Smooth muscle cell (in vitro differentiated cells): ENCODE results near the gene KRT26. TPM values are rescaled to one million over a fixed set of nuclear protein-coding genes. Genes with fewer than 3 reads are reported as not detected.

Experiments used
- DNase-seq: peaks from one replicate; lab custom pipeline; 2025; ENCODE audit not compliant: unreplicated experiment; lab: John Stamatoyannopoulos, UW
- H2AFZ ChIP-seq: fragments of 200-600 bp; sonication (generic); 2 replicates; pipeline ENCODE4 v1.6.0; 2016; ENCODE audit warnings: antibody characterized with exemption, low read depth, mild to moderate bottlenecking
- H3F3A ChIP-seq: fragments of 200-600 bp; sonication (generic); 2 replicates; pipeline ENCODE4 v1.6.0; 2017; ENCODE audit warnings: antibody characterized with exemption, low read depth
- H3K27ac ChIP-seq: fragments of 200-600 bp; sonication (generic); 2 replicates; pipeline ENCODE4 v1.5.1; 2016; ENCODE audit warnings: low read depth, mild to moderate bottlenecking
- H3K27me3 ChIP-seq: fragments of 200-600 bp; sonication (generic); 2 replicates; pipeline ENCODE4 v1.6.1; 2016; ENCODE audit warnings: low read depth, mild to moderate bottlenecking
- H3K36me3 ChIP-seq: fragments of 200-600 bp; sonication (generic); 2 replicates; pipeline ENCODE4 v1.5.1; 2016; ENCODE audit warnings: low read depth
- H3K4me1 ChIP-seq: fragments of 200-600 bp; sonication (generic); 2 replicates; pipeline ENCODE4 v1.5.1; 2016; ENCODE audit warnings: low read depth
- H3K4me2 ChIP-seq: fragments of 200-600 bp; sonication (generic); 2 replicates; pipeline ENCODE4 v1.6.0; 2016; ENCODE audit warnings: mild to moderate bottlenecking
- H3K4me3 ChIP-seq: fragments of 200-600 bp; sonication (generic); 2 replicates; pipeline ENCODE4 v1.5.1; 2016; ENCODE audit warnings: mild to moderate bottlenecking
- H3K79me2 ChIP-seq: fragments of 200-600 bp; sonication (generic); 2 replicates; pipeline ENCODE4 v1.6.0; 2016; ENCODE audit warnings: low read depth, mild to moderate bottlenecking
- H3K9ac ChIP-seq: fragments of 200-600 bp; sonication (generic); 2 replicates; pipeline ENCODE4 v1.6.0; 2016; ENCODE audit warnings: low read depth
- H3K9me3 ChIP-seq: fragments of 200-600 bp; sonication (generic); replicated peaks from 2 replicates; pipeline ENCODE4 v1.5.1; 2016; ENCODE audit warnings: low read depth
- H4K20me1 ChIP-seq: fragments of 200-600 bp; sonication (generic); 2 replicates; pipeline ENCODE4 v1.6.0; 2016; ENCODE audit warnings: low read depth
- WGBS: methylation state at CpG from one replicate; pipeline ENCODE4 v1.1.7; 2016; ENCODE audit warnings: low lambda C conversion rate; 5-methylcytosine and 5-hydroxymethylcytosine counted together
- polyA plus RNA-seq: library from polyadenylated mRNA; unstranded; fragments of >200 nt; fragmentation: Nextera tagmentation; extraction: Ambion mirVana; gene quantifications from 2 replicates; pipeline ENCODE4 v1.2.1, GENCODE V29; 2016
- total RNA-seq: library from RNA; depleted of rRNA; stranded (reverse); fragments of >200 nt; gene quantifications from 2 replicates; pipeline ENCODE4 v1.2.3, GENCODE V29; 2014
- TF ChIP-seq, protein P1 (sequence below): fragments of 200-600 bp; sonication (generic); IDR thresholded peaks from 2 replicates; pipeline ENCODE4 v1.5.1; 2017; ENCODE audit warnings: borderline replicate concordance, mild to moderate bottlenecking, antibody characterized with exemption; ENCODE audit not compliant: insufficient read depth, poor library complexity, severe bottlenecking

KRT26 gene
- total and polyA plus RNA-seq, 2 experiments from 2014 or later = not detected

DNA sequence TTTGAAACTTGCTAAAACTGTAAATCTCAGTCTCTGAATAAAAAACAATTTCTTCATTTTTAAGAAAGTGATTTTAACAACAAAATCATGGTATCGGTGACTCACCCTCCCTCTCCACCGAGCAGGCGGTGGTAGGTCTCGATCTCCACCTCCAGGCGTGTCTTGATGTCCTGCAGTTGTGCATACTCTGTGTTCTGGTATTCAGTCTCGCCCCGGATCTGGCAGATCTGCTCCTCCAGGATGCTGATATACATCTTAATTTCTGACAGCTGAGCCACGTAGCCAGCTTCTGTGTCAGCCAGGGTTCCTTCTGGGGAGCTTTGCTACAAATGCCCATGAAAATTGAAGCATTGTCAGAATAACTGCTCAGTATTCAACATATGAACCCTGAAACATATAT lies 53.1 kb downstream of the KRT26 start:
- DNase-seq = no peak
- Histone ChIP-seq H3K36me3 (no peaks in the 10 kb centered on the region), H4K20me1 (no peaks in the 10 kb centered on the region), H3K4me1 (no peaks in the 10 kb centered on the region), H2AFZ (no peak overlapping the region), H3K27ac (no peak overlapping the region), H3K27me3 (peaks cover 6% of the 10 kb centered on the region), H3K4me2 (no peak overlapping the region), H3K9ac (no peak overlapping the region), H3K9me3 (no peaks in the 10 kb centered on the region), H3F3A (no peaks in the 10 kb centered on the region), H3K4me3 (no peak overlapping the region), H3K79me2 (no peaks in the 10 kb centered on the region)
- 69% methylated on average over 8 of the region's 8 CpGs for WGBS
- TF ChIP-seq, protein P1, sequence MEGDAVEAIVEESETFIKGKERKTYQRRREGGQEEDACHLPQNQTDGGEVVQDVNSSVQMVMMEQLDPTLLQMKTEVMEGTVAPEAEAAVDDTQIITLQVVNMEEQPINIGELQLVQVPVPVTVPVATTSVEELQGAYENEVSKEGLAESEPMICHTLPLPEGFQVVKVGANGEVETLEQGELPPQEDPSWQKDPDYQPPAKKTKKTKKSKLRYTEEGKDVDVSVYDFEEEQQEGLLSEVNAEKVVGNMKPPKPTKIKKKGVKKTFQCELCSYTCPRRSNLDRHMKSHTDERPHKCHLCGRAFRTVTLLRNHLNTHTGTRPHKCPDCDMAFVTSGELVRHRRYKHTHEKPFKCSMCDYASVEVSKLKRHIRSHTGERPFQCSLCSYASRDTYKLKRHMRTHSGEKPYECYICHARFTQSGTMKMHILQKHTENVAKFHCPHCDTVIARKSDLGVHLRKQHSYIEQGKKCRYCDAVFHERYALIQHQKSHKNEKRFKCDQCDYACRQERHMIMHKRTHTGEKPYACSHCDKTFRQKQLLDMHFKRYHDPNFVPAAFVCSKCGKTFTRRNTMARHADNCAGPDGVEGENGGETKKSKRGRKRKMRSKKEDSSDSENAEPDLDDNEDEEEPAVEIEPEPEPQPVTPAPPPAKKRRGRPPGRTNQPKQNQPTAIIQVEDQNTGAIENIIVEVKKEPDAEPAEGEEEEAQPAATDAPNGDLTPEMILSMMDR = no peak

DNA sequence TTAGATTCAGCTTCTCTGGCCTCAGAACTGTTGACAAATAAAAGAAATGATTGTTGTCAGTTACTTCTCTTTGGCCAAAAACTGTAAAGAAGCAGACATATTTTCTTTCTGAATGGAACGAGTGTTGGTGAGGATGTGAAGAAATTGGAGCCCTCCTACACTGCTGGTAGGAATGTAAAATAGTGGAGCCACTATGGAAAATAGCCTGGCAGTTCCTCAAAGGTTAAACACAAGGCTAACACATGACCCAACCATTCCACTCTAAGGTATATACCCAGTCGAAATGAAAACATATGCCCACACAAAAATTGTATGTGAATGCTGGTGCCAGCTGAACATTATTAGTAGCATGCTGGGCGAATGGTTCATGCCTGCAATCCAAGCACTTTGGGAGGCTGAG lies 54.2 kb downstream of the KRT26 start:
- Histone ChIP-seq H3K9me3 (no peaks in the 10 kb centered on the region), H3K9ac (no peak overlapping the region), H3K4me3 (no peak overlapping the region), H3K27me3 (peaks cover 6% of the 10 kb centered on the region), H4K20me1 (no peaks in the 10 kb centered on the region), H3K36me3 (no peaks in the 10 kb centered on the region), H3F3A (no peaks in the 10 kb centered on the region), H3K4me2 (no peak overlapping the region), H3K27ac (no peak overlapping the region), H3K4me1 (no peaks in the 10 kb centered on the region), H2AFZ (no peak overlapping the region), H3K79me2 (no peaks in the 10 kb centered on the region)
- TF ChIP-seq, protein P1 = no peak
- 81% methylated on average over 3 of the region's 3 CpGs for WGBS
- DNase-seq = no peak

Other genes starting within 250 kb of the KRT26 start
- not detected in 2 replicates for gene CCR7, start 206.7 kb downstream of the KRT26 start, total RNA-seq
- gene CCR7, start 206.7 kb downstream of the KRT26 start, polyA plus RNA-seq = not detected in 2 replicates
- 87.5 and 95.9 TPM in 2 replicates for gene SMARCE1, start 124.4 kb downstream of the KRT26 start, total RNA-seq
- gene SMARCE1, start 124.4 kb downstream of the KRT26 start, polyA plus RNA-seq = 101 and 115 TPM in 2 replicates
- gene KRT222, start 107.0 kb downstream of the KRT26 start, total RNA-seq = not detected in 2 replicates
- not detected in 2 replicates for gene KRT222, start 107.0 kb downstream of the KRT26 start, polyA plus RNA-seq
- not detected in 2 replicates for gene KRT24, start 68.4 kb downstream of the KRT26 start, total RNA-seq
- not detected in 2 replicates for gene KRT24, start 68.4 kb downstream of the KRT26 start, polyA plus RNA-seq
- gene KRT25, start 16.9 kb downstream of the KRT26 start, total RNA-seq = not detected in 2 replicates
- not detected in 2 replicates for gene KRT25, start 16.9 kb downstream of the KRT26 start, polyA plus RNA-seq
- gene KRT27, start 10.3 kb upstream of the KRT26 start, total RNA-seq = 1.1 TPM in 1 of 2 replicates, not detected in the other
- 0.32 and 0.54 TPM in 2 replicates for gene KRT27, start 10.3 kb upstream of the KRT26 start, polyA plus RNA-seq
- gene KRT28, start 27.8 kb upstream of the KRT26 start, total RNA-seq = not detected in 2 replicates
- not detected in 2 replicates for gene KRT28, start 27.8 kb upstream of the KRT26 start, polyA plus RNA-seq
- gene KRT10, start 50.4 kb upstream of the KRT26 start, total RNA-seq = 29.0 and 48.0 TPM in 2 replicates
- 186 and 189 TPM in 2 replicates for gene KRT10, start 50.4 kb upstream of the KRT26 start, polyA plus RNA-seq
- gene KRT12, start 95.0 kb upstream of the KRT26 start, total RNA-seq = not detected in 2 replicates
- not detected in 2 replicates for gene KRT12, start 95.0 kb upstream of the KRT26 start, polyA plus RNA-seq
- not detected in 2 replicates for gene KRT20, start 113.0 kb upstream of the KRT26 start, total RNA-seq
- not detected in 2 replicates for gene KRT20, start 113.0 kb upstream of the KRT26 start, polyA plus RNA-seq
- gene KRT23, start 165.4 kb upstream of the KRT26 start, total RNA-seq = 39.7 and 46.3 TPM in 2 replicates
- 4.5 and 14.4 TPM in 2 replicates for gene KRT23, start 165.4 kb upstream of the KRT26 start, polyA plus RNA-seq
- not detected in 2 replicates for gene KRT39, start 194.7 kb upstream of the KRT26 start, total RNA-seq
- not detected in 2 replicates for gene KRT39, start 194.7 kb upstream of the KRT26 start, polyA plus RNA-seq
- gene KRT40, start 212.1 kb upstream of the KRT26 start, total RNA-seq = not detected in 2 replicates
- not detected in 2 replicates for gene KRT40, start 212.1 kb upstream of the KRT26 start, polyA plus RNA-seq
- gene KRTAP3-3, start 222.0 kb upstream of the KRT26 start, total RNA-seq = not detected in 2 replicates
- not detected in 2 replicates for gene KRTAP3-3, start 222.0 kb upstream of the KRT26 start, polyA plus RNA-seq
- not detected in 2 replicates for gene KRTAP3-2, start 227.7 kb upstream of the KRT26 start, total RNA-seq
- not detected in 2 replicates for gene KRTAP3-2, start 227.7 kb upstream of the KRT26 start, polyA plus RNA-seq
- gene KRTAP3-1, start 236.9 kb upstream of the KRT26 start, total RNA-seq = 0.49 and 1.5 TPM in 2 replicates
- gene KRTAP3-1, start 236.9 kb upstream of the KRT26 start, polyA plus RNA-seq = 0.29 and 1.8 TPM in 2 replicates